Measurements from ENCODE around the gene PCDHA2.

DNA sequence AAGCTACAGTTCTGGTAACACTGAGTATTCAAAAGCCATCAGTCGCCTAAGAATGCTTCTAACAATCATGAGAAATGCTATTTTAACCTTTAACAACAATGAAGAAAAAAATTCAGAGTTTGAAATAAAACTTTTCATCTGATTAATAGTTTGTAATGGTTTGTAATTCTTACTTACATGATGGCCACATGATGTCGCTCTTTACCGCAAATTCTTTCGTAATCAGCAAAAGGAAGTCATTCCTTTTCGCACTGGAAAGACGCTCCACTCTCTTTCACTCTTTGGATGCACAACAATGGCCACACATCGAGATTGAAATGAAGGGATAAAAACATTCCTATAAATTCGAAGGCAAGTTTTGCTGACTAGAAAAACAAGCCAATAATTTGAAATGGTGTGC is 39.3 kb downstream of the PCDHA2 start, which contains the start of gene PCDHA7:
- TF ChIP-seq CTCF (IDR thresholded peaks at IDR 0.05) (peak in 3 of 7 experiments; percentile 5 to 19 (median 7)), POLR2A (IDR thresholded peaks at IDR 0.05) (no peak)

All from body of pancreas (tissue), 4 donors.